G401 (cell line): Measurements from ENCODE around the gene CHST10. TPM values are rescaled to one million over a fixed set of nuclear protein-coding genes. Genes with fewer than 3 reads are reported as not detected.
"Not testable (repeated sequence)": the region's sequence is repeated elsewhere in the genome, so short reads cannot be mapped to it uniquely, and the experiment has no call there.

Experiments
- DNase-seq: peaks from one replicate; pipeline ENCODE4 v3.0.0-alpha.2; 2015; ENCODE audit warnings: low spot score
- in situ Hi-C: cut with HindIII; loops from 2 replicates; pipeline ENCODE4 v1.10.0; 2016; ENCODE audit warnings: low sequenced_read_pairs, mixed read lengths
- total RNA-seq: library from RNA; depleted of rRNA; stranded (reverse); fragments of >200 nt; shearing (Covaris generic); gene quantifications from 2 replicates; pipeline ENCODE4 v1.2.3, GENCODE V29; 2014; rRNA removed

The CHST10 gene
- total RNA-seq, 1 experiment from 2014 or later, result 23.6 TPM

DNA sequence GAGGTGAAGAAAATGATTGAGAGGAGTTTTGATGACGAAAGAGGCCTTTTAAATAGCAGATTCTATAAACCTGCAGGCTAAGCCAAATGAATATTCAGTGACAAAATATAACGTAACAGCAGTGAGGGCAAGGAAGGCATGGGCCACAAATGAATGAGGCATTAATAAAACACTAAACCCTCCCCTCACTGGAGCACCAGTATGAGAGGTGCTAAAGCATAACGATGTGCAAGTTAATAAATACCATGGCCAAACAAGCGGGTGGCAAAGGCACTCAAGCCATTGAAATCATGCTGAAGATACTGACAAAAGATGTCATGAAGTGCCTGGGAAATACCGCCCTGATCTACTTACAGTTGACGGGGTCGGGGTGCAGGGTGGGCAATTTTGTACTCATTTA, 64.9 kb downstream of the CHST10 start:
- in situ Hi-C loops, result no loop called here
- DNase-seq, result no peak

GRCh38 chr2:100350661-100351185, 66.7 kb downstream of the CHST10 start:
- DNase-seq, result no peak
- in situ Hi-C loops, result no loop called here

GRCh38 chr2:100345144-100345543, 72.3 kb downstream of the CHST10 start:
- DNase-seq, in situ Hi-C loops: not testable (repeated sequence)

GRCh38 chr2:100344433-100344832, 73.0 kb downstream of the CHST10 start:
- in situ Hi-C loops, result no loop called here
- DNase-seq, result no peak

DNA sequence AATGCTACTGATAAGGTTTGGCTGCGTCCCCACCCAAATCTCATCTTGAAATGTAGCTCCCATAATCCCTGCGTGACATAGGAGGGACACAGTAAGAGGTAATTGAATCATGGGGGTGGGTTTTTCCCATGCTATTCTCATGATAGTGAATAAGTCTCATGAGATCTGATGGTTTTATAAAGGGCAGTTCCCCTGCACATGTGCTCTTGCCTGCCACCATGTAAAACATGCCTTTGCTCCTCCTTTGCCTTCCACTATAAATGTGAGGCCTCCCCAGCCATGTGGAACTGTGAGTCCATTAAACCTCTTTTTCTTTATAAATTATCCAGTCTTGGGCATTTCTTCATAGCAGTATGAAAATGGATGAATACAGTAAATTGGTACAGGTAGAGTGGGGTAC, 75.0 kb downstream of the CHST10 start:
- in situ Hi-C loops, DNase-seq: not testable (repeated sequence)

Other genes starting within 250 kb of the CHST10 start
- gene LONRF2, start 95.2 kb downstream of the CHST10 start, total RNA-seq, result 0.06 TPM in 1 of 2 replicates, not detected in the other
- gene NMS, start 52.8 kb upstream of the CHST10 start, total RNA-seq, result not detected in 2 replicates
- 3.1 and 19.1 TPM in 2 replicates for gene PDCL3, start 145.3 kb upstream of the CHST10 start, total RNA-seq